GM19035 (cell line): ENCODE results near the gene SS18L1.
"Not testable (repeated sequence)": the region's sequence is repeated elsewhere in the genome, so short reads cannot be mapped to it uniquely, and the experiment has no call there.

Experiments
- ATAC-seq: cut with Tn5 transposase; IDR thresholded peaks from one replicate; pipeline ENCODE4 v1.9.1; 2021; ENCODE audit not compliant: unreplicated experiment

SS18L1 gene

DNA sequence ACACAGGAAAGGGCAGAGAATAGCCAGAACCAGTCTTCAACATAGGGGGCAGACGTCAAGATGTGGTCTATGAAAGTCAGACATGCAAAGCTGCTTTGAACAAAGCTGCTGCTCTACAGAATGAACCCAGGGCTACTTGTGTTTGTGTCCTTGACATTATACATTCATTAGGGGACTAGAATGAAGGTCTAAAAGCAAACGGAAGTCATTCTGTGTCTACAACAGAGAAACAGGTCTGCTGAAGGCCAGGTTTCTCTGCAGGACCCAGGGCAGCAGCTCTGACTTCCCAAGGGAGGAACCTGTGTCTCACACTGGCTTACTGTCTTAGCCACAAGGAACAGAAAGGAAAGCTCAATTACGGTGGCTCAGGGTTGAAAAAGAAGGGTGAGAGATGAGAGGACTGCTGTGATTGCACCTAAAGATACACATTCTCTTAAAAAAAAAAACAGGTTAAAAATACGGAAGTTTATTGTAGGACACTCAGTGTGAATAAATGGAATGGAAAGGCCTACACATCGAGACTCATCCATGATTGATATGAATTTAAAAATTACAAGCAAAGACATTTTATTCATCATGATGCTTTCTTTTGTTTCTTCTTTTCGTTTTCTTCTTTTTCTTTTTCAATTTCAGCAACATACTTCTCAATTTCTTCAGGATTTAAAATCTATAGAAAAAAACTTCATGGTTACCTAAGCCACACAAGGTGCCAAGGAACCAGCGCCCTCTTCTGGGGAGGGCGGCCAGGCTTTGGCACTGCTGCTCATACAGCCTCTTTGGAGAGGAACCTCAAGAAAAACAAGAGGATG lies 7.1 kb upstream of the SS18L1 start:
- no peak for ATAC-seq

DNA sequence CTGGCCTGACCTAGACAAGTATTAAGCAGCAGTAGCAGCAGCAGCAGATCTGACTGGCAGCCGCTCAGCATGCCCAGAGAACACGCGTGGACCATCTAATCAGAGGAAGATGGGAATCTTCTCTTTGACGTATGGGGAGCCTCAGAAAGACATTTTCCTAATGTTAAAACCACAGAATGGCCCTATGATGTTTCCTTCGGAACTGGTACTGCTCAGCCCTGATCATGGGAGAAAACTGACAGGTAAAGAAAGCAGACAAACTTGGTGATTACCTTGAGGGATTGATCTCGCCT lies 6.5 kb upstream of the SS18L1 start:
- ATAC-seq = no peak

DNA sequence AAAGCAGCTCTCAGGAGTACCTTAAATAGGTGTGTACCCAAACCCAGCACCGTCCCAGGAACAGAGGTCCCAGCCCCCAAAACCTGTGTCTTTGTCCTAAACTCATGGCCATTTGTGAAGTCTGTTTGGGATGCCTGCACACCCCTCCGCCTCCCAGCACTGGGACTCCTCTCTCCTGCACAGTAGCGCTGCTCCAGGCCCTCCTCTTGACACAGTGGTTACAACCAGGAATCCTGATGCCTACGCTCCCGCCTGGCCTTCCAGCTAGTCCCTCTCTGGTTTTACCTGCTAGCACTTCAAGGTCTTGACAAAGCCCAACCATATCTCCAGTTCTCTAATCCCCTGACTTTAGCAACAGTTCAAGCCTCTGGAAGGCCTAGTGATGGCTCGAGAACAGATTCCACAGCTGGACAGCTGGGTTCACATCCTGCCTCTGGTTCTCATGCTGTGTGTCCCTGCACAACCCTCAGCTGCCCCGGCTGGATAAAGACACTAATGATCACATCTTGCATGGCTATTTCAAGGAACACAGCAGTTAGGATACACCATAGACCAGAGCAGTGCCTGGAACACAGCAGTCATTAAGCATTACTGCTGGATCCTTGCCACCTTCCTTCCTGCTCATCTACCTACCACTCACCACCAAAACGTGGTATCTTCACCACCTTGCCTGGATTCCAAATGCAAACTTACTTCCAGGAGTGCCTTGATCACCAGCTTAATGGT lies 5.9 kb upstream of the SS18L1 start:
- no peak for ATAC-seq

DNA sequence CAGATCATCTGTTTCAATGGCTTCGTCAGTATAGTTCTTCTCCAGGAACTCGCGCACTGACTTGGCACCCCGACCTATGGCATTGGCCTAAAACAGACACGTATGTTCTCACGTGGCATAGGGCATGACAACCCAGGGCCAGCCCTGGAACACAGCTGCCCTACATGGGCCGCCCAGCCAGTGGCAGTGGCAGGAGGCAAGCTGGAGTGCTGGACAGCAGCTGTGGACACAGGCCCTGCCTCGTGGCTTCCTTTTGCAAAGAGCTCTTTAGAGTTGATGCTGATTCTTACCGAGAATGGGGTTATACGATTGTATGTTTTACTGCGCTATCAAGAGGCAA lies 5.4 kb upstream of the SS18L1 start:
- ATAC-seq = no peak

DNA sequence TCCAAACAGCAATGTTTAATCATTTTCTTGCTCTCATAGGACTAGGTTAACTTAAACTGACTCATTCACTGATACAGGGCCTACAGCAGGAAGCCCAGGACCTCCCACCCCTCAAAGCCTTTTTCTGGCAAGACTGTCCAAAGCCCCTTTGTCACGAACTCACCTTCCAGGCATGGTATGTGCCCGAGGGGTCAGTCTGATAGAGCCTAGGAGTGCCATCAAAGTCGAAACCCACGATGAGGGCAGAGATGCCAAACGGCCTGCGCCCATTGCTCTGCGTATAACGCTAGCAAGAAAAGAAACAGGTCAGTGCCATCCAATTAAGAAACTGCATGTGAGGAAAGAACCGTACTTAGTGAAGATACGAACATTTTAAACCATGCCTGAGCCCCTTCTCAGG lies 4.7 kb upstream of the SS18L1 start:
- ATAC-seq = no peak

DNA sequence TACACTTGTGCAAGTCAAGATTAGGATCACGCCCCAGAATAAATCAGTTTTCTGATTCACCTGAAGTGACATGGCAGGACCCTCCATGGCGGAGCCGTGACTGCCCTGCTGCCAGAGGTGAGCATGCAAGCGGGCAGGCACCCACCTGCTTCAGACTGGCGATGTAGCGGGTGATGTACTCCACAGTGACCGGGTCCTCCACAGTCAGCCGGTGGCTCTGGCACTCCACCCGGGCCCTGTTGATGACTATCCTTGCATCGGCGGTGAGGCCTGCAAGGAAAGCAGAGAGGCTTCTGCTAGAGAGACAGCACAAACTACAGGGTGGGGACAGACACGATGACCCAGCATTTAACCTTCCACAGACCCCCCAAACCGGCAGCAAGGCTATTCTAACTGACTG lies 3.9 kb upstream of the SS18L1 start:
- ATAC-seq = no peak

DNA sequence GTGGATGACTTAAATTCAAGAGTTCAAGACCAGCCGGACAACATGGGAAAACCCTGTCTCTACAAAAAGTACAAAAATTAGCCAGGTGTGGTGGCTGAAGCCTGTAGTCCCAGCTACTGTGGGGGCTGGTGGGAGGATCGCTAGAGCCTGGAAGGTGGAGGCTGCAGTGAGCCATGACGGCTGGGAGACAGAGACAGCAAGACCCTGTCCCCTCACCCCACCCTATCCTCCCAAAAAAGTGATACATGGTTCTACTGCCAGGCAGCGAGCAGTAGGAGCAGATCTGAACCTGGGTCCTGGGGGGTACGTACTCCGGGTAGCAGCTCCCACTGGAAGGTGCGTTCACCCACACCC lies 2.5 kb upstream of the SS18L1 start:
- ATAC-seq = no peak

DNA sequence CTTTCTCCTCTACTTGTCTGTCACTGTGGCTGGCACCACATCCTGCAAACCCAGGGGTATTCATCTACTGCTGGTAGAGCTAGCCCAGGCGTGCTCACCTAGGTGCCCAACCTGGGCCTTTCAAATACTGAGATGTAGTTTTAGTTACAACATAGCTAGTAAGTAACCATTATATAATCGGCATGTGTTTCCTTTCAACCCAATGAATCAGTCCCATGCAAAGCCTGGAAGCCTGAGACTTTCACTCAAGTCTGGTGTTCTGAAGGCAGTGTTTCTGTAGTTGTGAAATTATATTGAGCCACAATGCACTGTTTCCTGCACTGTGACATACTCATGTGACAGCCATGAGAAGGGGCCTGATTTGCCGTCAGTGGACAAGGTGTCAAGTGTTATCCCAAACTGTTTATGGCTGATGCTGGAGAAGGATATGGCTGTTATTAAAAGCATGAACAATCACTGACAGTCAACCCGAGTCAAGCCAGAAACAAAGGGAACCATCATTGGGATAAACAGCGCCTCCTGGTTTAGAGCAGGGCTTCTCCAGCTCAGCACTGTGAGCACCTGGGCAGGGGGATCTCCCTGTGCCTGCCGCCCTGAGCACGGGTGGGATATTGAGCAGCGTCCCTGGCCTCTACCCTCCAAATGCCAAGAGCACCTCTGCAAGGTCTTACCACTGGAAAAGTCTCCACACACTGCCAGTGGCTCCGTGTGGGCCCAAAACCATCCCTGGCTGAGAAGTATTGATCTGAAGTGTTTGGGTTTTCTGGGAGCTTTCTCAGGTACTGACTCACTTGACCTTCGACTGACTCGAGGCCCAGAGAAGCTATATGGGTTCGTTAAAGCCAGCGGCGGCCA lies 1.9 kb upstream of the SS18L1 start:
- no peak for ATAC-seq

DNA sequence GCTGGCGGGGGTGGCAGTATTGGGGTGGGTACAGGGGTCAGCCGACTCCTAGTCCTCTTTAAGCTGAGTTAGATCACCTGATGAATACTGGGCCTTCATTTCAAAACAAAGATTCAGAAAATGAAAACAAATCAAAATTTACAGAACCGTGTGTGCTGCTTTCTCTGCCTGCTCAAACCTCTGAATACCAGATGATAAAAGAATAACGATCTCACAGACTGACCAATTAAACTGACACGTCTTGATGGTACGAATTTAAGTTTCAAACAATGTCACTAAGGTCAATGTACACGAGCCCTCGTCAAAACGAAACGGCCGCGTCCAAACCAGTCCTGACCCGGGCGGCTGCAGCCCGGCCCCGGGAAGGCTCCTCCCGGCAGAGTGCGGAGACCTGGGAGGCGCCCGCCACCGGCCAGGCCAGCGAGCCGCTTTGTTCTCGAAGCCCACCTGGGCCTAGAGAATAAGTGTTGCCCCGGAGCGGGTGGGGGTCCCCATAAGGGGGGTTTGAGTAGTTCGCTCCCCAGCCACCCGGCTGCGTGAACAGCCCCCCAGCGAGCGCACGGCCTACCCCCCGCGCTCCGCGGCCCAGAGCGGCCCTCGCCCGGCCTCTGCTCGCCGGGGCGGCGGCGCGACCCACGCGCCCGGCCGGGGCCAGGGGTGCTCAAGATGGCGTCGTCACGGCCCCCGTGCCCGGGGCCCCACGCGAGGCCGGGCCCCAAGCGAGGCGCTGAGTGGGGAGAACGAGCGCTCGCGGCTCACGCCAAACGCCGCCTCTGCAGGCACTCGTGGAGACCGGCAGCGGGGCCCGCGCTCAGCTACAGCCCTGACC lies 1.1 kb upstream of the SS18L1 start:
- ATAC-seq = peak; percentile 20

DNA sequence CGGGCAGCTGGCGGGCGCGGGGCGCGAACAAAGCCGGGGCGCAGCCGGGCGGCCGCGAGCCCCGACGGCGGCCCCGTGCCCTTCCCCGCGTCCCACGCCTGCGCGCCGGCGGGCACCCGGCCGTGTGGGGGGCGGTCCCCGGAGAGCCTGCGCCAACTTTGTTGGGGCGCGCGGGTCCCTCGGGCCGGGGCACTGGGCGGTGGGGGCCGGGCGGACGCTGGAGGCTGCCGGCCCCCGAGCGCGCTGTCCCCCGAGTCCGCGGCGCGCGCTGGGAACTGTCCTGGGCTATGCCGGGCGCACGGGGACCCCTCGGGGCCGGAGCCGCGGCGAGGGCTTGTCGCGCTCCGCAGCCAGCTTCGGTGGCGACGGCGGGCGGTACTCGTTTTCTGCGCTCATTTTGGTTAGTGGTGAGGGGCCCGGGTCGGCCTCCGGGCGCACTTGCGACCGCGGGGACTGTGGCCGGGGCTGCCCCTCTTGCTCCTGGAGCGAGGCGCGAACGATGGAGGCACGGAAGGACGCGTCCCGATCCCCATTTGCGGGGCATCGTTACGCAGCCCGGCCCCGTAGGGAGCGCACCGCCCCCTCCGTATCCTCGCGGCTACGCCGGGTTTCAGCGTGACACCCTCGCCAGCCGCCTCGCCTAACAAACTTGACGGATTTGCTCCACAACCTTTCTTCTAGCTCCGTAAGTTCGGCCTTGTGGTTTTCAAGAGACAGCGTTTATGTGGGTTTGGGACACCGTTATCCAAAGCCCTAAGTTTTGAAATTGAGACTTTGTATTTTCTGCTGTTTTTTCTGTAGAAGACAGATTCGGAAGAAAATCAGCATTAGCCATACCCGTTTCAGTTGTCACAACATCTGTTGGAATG lies 622 bp downstream of the SS18L1 start:
- peak; percentile 28 for ATAC-seq

DNA sequence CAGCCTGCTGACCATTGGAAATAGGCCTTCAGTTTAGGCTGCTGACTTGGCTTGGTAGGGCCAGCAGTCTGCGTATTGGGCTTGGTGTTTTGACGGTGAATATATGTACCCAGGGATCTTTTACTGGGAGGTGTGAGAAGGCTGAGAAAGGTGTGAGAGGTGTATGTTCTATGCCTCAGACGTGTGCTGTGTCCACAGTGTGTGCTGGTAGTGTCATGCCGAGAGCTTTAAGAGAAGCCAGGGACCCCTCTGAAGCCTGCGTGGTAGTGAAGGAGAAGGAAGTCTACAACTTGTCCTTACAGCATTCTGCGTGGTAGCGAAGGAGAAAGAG lies 2.1 kb downstream of the SS18L1 start:
- no peak for ATAC-seq

DNA sequence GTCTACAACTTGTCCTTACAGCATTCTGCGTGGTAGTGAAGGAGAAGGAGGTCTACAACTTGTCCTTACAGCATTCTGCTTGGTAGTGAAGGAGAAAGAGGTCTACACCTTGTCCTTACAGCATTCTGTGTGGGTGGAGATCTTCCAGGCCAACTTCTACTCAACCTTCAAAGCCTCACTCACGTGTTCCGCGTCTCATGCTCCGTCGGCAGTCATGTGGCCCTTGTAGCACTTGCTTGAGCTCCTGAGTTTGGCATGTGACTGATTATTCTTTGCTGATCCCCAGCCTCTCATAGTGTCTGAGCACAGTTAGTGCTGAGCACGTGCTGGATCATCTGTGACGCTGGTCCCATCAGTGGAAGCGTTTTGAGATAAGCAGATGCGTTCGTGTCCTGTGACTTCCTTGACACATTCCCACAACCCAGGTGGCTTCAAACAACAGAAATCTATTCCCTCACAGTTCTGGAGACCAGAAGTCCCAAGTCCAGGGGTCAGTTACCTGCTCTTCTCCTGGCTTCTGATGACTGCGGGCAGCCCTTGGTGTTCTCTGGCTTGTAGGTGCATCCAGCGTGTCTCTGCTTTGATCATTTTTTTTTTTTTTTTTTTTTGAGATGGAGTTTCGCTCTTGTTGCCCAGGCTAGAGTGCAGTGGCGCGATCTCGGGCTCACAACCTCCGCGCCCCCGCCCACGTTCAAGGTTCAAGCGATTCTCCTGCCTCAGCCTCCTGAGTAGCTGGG lies 2.6 kb downstream of the SS18L1 start:
- no peak for ATAC-seq

DNA sequence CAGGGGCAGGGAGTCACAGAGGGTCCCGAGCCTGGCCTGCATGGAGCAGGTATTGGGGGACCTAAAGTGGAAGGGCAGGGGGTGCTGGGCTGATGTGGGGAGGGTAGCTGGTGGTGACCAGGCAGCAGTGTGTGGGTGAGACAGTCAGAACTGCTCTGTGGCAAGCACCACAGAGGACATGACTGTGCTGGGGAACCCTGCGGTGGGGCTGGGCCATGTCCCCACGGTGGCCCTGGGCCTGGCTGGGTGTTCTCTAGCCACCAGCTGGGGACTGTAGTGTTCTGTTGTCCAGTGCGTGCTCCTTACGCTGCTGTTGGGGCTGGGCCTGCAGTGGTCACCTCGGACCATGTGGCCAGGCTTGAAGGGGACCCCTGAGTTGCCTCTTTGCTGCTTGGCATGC lies 3.6 kb downstream of the SS18L1 start:
- ATAC-seq = no peak

DNA sequence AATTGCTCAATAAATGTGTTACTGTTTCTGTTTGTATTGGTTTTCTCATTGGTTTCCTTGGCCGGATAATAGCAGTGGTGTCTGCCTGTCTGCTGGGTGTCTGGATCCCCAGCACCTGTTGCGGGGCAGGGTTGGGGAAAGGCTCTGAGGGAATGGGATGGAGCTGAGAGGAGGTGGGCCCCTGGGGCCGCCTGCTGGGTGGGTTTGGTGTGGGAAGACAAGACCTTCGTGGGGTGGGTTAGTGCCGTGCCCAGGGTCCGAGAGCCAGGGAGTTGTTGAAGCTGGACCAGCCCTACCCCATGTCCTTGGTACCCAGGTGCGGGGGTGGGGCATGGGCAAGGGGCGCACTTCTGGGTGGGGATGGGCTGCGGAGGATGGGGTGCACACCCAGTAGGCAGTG lies 4.0 kb downstream of the SS18L1 start:
- ATAC-seq = no peak

DNA sequence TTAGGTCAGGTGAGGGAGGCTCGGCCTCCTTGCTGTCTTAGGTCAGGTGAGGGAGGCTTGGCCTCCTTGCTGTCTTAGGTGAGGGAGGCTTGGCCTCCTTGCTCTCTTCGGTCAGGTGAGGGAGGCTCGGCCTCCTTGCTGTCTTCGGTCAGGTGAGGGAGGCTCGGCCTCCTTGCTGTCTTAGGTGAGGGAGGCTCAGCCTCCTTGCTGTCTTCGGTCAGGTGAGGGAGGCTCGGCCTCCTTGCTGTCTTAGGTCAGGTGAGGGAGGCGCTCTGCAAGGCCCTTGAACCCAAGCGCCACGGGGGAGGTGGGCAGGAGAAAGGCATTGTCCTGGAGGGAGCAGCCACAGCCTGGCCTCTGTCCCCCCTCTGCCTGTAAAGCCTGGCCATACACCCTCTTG lies 4.8 kb downstream of the SS18L1 start:
- ATAC-seq = not testable (repeated sequence)

DNA sequence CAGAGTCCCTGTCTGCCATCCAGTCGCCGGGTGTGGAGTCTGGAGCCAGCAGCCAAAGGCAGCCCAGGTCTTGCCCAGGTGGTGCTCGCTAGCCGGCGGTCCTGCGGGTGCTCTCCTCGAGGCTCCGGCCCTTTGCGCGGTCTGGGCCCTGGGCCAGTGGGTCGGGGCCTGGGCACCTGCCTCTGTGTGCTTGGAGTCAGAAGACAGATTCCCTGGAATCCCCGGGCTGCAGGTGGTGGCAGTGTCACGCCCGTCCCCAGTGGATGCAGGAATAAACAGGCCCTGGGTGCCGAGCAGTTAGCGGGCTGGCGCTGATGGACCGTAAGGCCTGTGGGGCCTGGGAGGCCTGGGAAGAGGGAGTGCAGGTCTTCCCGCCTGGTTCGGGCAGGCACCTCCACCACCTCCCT lies 5.3 kb downstream of the SS18L1 start:
- ATAC-seq = no peak

DNA sequence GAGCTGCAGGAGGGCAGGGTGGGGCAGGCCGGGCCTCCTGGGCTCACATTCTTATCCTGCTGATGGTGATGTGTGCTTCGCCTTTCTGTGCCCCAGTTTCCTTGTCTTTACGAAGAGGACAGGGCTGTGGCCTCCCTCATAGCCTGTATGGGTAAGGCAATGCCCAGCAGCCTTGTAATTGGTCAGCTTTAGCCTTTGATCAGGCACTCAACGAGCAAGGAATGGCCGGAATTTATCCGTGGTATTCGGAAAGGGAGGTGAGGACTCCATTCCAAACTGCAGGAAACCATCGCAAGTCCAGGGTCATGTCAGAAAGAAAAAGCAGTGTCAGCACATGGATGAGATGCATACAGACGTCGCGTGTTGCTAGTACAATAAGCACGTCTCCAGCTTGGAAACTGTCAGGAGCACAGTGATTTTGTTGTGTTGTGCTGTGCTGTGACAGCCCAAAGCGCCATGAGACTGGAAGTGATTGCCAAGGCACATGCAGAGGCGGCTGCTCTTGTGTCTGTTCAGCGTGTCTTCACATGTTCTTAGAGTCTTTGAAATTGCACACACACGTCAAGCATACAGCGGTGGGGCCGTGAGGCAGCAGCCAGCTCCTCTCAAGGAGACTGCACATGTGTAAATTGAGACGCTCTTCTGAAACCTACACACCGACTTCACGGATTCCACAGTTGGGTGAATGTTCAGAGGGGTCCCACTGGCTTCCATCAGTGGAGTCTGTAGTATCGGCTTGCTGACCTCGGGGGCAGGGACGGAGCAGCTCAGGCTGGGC lies 6.2 kb downstream of the SS18L1 start:
- no peak for ATAC-seq

DNA sequence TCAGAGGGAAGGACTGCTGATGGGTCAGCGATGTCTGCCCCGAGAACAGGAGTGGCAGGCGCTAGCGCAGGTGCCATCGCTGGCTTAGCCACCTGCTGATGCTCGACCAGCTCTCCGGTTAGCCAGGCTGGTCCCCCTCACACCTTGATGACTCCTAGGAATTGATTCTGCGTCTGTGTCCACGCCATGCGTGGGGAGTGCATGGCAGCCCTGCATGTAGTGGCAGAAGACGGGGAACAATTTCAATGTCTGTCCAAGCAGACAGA lies 6.7 kb downstream of the SS18L1 start:
- ATAC-seq = no peak

DNA sequence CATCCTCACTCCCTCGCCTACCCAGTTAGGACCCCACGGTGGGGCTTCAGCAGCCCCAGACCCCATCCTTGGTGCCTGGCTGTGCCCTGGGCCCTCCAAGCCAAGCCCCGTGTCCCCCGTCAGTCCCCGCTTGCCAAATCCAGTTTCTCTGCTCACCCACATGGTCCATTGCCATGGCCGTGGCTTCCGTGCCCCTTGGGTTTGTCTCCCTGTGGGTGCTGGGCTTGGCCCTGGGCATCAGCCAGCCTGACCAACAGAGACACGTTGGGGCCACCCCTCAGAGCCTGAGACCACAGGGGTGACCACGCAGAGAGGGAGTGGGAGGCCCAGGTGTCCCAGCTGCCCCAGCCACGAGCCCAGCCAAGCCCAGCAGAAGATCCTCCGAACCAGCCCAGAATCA lies 7.7 kb downstream of the SS18L1 start:
- no peak for ATAC-seq
